HK-2 (cell line): Measurements from ENCODE around the gene EFCAB9.
"Not testable (repeated sequence)": the region's sequence is repeated elsewhere in the genome, so short reads cannot be mapped to it uniquely, and the experiment has no call there.

Experiments used
- DNase-seq: peaks from one replicate; pipeline ENCODE4 v3.0.0-alpha.2; 2018; ENCODE audit not compliant: unreplicated experiment

Gene EFCAB9

DNA sequence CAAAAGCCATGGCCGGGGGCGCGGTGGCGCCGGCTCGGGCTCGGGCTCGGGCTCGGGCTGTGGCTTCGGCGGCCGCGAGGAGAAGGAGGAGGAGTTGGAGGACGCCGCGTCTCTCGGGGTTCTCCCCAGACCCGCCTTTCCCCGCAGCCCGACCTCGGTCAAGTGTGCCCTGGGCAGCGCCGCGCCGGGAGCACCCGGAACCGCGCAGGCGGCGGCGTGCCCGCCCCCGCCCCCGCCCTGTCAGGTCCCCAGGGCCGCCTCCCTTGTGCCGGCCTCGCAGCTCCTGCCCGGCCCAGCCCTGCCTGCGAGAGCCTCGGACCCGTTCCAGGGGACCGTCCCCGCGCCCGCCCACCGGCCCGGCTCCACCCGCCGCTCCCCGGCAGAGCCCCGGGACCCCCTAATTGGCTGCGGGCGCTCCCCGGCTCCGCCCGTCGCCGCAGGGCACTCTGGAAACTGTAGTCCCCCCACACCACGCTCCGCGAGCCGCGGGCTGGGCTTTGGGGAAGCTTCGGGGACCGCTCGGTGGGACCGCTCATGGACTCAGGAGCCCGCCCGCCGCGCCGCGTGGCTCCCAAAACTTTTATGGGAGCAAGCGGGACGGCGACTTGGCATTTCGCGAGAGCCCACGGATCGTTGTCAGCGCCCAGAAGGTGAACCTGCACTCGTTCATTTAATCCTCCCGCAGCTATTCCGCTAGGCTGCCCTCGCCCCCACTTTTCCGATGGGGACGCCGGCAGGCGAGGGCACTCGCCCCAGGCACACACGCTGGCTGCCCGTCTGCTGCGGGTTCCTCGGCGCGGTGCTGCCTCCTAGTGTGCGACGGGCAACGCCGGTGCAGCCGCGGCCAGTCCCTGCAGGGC, 5.7 kb upstream of the EFCAB9 start, which contains the start of gene STK10:
TSS of gene STK10 (minus strand) at position 192 of the 860 bp plus-strand sequence. CDS start at position 10, 182 bp downstream.
- DNase-seq: peak; percentile 88

- DNase-seq: no peak
These were observed 4.9 kb upstream of the EFCAB9 start for GRCh38 chr5:172188893-172189692.

DNA sequence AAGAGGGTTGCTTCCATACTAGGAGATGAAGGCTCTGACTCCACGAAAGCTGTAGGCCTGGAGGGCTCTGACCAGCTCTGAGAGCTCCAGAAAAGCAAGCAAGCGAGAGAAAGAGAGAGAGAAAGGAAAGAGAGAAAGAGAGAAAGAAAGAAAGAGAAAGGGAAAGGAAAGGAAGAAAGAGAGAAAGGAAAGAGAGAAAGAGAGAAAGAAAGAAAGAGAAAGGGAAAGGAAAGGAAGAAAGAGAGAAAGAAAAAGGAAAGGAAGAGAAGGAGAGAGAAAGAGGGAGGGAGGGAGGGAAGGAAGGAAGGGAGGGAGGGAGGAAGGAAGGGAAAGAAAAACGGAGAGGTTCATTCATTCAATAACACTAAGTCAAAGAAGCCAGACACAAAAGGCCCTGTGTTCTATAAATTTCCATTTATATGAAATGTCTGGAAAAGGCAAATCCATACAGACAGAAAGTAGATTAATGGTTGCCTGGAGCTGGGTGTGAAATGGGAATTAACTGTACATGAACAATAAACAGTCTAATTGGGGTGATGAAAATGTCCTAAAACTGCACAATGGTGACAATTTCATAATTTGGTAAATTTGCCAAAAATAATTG, 4.2 kb upstream of the EFCAB9 start:
- no peak for DNase-seq

- no peak for DNase-seq
These were observed 1.2 kb downstream of the EFCAB9 start for GRCh38 chr5:172194985-172195774.

DNA sequence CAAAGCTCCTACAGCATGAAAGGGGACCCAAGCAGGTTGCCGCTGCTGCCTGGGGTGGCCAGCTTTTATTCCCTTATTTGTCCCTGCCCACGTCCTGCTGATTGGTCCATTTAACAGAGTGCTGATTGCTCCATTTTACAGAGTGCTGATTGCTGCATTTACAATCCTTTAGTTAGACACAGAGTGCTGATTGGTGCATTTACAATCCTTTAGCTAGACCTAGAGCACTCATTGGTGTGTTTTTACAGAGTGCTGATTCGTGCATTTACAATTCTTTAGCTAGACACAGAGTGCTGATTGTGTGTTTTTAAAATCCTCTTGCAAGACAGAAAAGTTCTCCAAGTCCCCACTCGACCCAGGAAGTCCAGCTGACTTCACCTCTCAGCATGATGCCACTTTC, 3.8 kb downstream of the EFCAB9 start:
- not testable (repeated sequence) for DNase-seq

DNA sequence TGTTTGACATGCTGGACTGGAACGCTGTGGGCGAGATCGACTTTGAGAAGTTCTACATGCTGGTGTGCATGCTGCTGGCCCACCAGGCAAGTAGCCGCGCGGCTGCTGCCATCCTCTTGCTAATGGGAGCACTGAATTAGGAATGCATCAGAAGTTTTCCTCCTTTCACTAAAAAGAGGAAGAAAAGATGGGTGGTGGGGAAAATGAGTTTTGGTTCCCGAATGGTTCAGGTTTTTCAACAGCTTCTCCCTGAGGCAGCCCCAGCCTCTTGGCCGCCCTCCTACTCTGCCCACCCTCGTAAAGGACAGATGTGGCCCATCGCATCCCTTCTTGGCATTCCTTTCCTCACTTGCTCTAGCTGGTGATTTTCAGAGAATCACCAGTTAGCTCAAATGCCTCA, 5.5 kb downstream of the EFCAB9 start:
- DNase-seq: no peak

DNA sequence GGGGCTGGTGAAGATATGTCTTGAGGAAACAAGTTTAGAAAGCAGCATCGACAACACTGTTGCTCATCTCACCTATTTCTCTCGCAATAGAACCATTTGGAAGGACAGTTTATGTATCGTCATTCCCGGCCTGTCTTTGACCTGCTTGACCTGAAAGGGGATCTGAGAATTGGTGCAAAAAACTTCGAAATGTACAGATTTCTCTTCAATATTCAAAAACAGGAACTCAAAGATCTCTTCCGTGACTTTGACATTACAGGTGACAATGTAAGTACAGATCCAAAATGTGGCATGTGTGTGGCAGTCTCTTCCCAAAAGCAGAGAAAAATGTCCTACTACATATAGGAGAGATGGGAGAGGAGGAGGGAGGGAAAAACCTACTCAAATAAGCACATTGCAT, 6.5 kb downstream of the EFCAB9 start:
- no peak for DNase-seq

DNA sequence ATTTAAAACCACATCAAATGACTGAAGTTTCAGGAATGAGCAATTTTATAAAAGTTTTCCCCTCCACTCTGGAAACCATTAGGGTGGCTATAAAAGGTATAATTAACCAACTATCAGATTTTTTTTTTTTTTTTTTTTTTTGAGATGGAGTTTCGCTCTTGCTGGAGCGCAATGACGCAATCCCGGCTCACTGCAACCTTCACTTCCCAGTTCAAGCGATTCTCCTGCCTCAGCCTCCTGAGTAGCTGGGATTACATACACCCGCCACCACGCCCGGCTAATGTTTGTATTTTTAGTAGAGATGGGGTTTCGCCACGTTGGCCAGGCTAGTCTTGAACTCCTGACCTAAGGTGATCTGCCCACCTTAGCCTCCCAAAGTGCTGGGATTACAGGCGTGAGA, 12.0 kb downstream of the EFCAB9 start:
- not testable (repeated sequence) for DNase-seq

- no peak for DNase-seq
These were observed 13.5 kb downstream of the EFCAB9 start for GRCh38 chr5:172207511-172207910.

DNA sequence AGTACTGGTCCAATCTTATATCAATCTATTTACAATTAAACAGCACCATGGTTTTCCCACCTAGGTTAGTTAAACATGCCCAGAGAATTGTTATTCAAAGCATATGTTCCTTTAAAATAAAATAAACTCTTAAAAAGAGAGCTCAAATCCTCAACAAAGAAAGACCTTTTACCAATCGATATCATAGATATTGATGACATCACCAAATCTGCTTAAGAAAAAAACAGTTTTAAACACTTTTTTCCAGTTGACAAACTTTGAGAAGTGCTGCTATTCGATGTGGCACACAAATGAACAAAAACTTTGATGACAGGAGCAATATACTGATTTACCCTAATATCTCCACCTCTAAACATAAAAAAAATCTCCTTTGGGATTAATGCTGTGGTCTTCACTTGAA, 15.7 kb downstream of the EFCAB9 start:
- no peak for DNase-seq

GRCh38 chr5:172211676-172212075, 17.7 kb downstream of the EFCAB9 start:
- DNase-seq: no peak

DNA sequence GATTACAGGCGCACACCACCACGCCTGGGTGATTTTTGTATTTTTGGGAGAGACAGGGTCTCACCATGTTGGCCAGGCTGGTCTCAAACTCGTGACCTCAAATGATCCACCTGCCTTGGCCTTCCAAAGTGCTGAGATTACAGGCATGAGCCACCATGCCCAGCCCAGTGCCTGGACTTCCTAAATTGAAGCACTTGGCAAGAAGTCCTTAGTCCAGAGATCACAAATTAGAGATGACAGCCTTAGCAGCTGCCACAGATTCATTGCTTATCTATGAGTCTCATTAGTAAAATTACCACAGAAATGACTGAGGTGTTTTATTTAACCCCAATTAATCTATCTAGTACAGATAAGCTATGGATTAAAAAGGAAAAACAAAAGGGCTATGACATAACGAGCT, 19.2 kb downstream of the EFCAB9 start:
- no peak for DNase-seq

DNA sequence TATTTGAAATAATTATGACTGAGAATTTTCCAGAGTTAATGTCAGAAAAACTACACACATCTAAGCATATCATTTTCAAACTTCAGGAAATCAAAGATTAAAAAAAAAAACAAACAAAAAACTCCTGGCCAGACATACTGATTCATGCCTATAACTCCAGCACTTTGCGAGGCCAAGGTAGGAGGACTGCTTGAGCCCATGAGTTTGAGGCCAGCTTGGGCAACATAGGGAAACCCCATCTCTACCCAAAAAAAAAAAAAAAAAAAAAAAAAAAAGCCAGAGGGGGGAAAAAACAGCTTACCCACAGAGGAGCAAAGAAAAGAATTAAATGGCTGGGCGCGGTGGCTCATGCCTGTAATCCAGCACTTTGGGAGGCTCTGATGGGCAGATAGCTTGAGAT, 22.4 kb downstream of the EFCAB9 start:
- no peak for DNase-seq

DNA sequence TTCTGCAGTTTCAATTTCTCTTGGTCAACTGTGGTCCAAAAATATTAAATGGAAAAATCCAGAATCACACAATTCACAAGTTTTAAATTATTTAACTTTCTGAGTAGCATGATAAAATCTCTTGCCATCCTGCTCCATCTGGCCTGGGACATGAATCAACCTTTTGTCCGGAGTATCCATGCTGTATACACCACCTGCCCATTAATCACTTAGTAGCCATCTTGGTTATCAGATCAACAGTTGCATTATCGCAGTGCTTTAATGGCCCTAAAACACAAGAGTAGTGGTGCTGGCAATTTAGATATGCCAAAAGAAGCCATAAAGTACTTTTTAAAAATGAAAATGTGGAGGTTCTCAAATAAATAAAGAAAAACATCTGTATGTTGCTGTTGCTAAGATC, 25.3 kb downstream of the EFCAB9 start:
- DNase-seq: no peak

DNA sequence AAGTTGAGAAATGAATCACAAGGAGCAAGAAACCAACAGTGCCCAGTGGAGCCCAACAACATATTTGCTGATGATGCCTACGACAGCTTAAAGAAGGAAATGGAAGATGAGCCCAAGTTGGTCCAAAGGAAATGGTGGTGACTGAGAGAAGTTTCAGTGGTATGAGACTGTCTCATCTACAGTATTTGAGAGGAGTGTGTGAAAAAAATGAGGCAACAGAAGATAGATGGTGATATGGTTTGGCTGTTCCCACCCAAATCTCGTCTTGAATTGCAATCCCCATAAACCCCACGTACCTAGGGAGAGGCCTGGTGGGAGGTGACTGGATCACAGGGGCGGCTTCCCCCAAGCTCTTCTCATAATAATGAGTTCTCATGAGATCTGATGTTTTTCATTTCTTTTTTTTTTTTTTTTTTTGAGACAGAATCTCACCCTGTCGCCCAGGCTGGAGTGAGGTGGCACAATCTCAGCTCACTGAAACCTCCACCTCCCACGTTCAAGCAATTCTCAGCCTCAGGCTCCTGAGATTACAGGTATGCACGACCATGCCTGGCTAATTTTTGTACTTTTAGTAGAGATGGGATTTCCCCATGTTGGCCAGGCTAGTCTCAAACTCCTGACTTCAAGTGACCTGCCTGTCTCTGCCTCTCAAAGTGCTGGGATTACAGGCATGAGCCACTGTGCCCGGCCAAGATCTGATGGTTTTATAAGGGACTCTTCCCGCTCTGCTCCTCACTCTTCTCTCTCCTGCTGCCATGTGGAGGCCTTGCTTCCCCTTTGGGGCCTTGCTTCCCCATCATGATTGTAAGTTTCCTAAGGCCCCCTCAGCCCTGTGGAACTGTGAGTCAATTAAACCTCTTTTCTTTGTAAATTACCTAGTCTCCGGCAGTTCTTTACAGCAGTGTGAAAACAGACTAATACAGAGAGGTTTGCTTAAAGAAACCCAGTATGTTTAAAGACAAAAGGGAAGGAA, 30.2 kb downstream of the EFCAB9 start:
- no peak for DNase-seq

GRCh38 chr5:172224996-172225395, 31.0 kb downstream of the EFCAB9 start:
- no peak for DNase-seq

DNA sequence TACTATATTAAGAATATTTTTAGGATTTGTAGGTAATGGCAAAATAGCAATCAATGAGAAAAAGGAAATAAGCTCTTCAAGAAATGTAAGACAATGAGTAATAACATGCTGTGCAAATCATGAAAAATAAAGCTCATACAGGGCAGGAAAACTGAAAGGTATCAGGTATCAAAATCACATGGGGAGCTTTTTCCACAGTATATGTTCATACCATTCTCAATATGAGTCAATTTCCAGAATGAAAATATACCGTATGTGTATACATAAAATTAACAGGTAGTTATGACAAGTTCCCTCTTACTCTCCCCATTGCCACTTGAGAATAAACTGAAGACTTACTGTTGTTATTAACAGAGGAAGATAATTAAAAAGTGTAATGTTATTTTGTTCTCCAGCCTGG, 35.9 kb downstream of the EFCAB9 start:
- DNase-seq: no peak

- no peak for DNase-seq
These were observed 40.1 kb downstream of the EFCAB9 start for GRCh38 chr5:172234031-172234430.

GRCh38 chr5:172235132-172235780, 41.3 kb downstream of the EFCAB9 start:
- DNase-seq: no peak
